ENCODE data around the gene UBE2S.

UBE2S gene

DNA sequence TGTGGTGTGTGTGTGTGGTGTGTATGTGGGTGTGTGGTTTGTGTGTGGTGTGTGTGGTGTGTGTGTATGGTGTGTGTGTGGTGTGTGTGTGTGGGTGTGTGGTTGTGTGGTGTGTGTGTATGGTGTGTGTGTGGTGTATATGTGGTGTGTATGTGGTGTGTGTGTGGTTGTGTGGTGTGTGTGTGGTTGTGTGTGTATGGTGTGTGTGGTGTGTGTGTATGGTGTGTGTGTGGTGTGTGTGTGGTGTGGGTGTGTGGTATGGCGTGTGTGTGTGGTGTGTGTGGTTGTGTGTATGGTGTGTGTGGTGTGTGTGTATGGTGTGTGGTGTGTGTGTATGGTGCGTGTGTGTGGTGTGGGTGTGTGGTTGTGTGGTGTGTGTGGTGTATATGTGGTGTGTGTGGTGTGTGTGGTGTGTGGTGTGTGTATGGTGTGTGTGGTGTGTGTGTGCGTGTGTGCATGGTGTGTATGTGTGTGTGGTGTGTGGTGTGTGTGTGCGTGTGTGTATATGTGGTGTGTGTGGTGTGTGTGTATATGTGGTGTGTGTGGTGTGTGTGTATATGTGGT lies 26.9 kb upstream of the UBE2S start:
- Histone ChIP-seq H3K9me3 (no peaks in the 10 kb centered on the region), H3K4me1 (no peaks in the 10 kb centered on the region), H3K36me3 (no peaks in the 10 kb centered on the region), H3K27me3 (no peaks in the 10 kb centered on the region), H3K4me3 (ENCODE audit: low read depth, low read length) (no peak overlapping the region)
- DNase-seq: no peak
- TF ChIP-seq, protein P1, sequence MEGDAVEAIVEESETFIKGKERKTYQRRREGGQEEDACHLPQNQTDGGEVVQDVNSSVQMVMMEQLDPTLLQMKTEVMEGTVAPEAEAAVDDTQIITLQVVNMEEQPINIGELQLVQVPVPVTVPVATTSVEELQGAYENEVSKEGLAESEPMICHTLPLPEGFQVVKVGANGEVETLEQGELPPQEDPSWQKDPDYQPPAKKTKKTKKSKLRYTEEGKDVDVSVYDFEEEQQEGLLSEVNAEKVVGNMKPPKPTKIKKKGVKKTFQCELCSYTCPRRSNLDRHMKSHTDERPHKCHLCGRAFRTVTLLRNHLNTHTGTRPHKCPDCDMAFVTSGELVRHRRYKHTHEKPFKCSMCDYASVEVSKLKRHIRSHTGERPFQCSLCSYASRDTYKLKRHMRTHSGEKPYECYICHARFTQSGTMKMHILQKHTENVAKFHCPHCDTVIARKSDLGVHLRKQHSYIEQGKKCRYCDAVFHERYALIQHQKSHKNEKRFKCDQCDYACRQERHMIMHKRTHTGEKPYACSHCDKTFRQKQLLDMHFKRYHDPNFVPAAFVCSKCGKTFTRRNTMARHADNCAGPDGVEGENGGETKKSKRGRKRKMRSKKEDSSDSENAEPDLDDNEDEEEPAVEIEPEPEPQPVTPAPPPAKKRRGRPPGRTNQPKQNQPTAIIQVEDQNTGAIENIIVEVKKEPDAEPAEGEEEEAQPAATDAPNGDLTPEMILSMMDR (IDR thresholded peaks at IDR 0.05; ENCODE audit: low read depth, low read length): no peak

DNA sequence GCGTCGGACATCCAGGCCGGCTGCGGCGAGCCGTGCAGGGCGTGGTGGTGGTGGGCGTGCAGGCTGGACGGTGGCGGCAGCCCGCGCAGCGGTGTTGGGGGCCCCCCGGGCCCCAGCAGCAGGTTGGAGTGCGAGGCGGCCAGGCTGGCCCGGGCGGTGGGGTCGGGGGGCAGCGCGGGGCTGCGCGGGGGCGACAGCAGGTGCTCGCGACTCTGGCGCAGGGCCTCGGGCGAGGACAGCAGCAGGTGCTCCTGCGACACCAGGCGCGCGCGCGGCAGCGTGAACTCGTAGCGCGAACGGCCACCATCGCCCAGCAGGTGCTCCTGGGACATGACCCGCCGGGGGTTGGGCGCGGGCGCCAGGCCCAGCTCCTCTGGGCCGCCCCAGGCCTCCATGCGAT lies 25.7 kb upstream of the UBE2S start:
- Histone ChIP-seq H3K36me3 (no peaks in the 10 kb centered on the region), H3K9me3 (no peaks in the 10 kb centered on the region), H3K4me1 (no peaks in the 10 kb centered on the region), H3K4me3 (ENCODE audit: low read depth, low read length) (no peak overlapping the region), H3K27me3 (no peaks in the 10 kb centered on the region; the same call in 1 of the 2 replicates)
- no peak for DNase-seq
- TF ChIP-seq, protein P1 (IDR thresholded peaks at IDR 0.05; ENCODE audit: low read depth, low read length): no peak

DNA sequence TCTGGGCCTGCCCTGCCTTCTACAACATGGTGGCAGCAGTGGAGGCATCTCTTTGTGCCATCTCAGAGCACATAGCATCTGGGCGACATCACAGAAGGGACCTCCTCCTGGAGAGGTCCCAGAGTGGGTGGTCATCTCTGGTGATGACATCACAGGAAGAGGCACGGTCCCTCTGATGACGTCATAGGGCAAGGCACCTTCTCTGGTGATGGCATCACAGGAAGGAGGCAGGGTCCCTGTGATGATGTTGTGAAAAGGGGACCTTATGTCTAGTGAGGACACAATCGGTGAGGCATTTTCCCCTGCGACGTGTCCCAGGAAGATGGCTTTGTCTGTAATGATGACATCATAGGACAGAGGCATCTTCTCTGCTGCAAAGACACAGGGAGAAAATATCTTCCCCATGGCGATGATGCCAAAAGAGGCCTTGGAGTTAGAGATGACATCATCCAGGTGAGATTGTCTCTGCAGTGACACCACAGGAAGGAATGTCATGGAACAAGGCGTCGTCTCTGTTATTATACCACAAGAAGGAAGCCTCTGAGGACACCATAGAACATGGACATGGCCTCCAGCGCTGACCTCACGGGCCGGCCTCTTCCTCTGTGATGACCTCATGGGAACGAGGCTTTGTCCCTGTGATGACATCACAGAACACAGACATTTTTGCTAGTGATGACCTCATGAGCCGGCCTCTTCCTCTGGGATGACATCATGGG lies 24.8 kb upstream of the UBE2S start:
- Histone ChIP-seq H3K9me3 (no peaks in the 10 kb centered on the region), H3K27me3 (no peaks in the 10 kb centered on the region; the same call in 1 of the 2 replicates), H3K36me3 (no peaks in the 10 kb centered on the region), H3K4me1 (no peaks in the 10 kb centered on the region), H3K4me3 (ENCODE audit: low read depth, low read length) (no peak overlapping the region)
- no peak for DNase-seq
- TF ChIP-seq, protein P1 (IDR thresholded peaks at IDR 0.05; ENCODE audit: low read depth, low read length): no peak

DNA sequence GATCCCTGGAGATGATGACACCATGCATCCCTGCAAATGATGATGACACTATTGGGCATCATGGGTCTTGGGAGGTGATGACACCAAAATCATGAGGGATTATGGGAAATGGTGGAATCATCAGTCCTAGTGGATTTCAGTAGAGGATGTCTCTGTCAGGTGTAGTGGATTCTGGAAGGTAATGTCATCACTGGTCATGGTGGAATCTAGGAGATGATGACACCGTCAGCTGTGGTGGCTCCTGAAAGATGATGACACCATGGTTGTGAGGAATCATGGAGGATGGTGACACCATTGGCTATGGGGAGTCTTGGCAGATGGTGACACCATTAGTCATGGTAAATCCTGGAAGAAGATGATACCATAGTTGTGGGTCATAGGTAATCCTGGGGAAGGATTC lies 23.6 kb upstream of the UBE2S start:
- Histone ChIP-seq H3K36me3 (no peaks in the 10 kb centered on the region), H3K27me3 (no peaks in the 10 kb centered on the region; the same call in 1 of the 2 replicates), H3K4me1 (no peaks in the 10 kb centered on the region), H3K4me3 (ENCODE audit: low read depth, low read length) (no peak overlapping the region), H3K9me3 (no peaks in the 10 kb centered on the region)
- DNase-seq: no peak
- TF ChIP-seq, protein P1 (IDR thresholded peaks at IDR 0.05; ENCODE audit: low read depth, low read length): no peak

DNA sequence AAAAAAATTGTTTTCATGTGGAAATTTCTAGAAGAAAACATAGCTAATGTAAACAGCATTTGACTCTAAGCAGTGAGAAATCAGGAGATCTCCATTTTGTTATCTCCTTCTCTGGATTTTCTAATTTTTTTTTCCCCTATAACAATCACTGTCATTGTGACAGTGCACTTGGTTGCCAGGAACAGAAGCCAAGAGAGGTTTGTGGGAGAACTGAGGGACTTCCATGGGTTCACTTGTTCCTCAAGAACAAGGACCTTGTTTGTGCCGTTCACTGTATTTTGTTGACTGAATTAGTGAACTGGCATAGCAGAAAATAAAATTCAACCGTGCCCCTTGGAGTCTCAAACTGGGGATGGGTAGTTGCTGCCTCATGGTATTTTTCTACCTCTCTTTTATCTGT lies 18.5 kb upstream of the UBE2S start:
- Histone ChIP-seq H3K36me3 (no peaks in the 10 kb centered on the region), H3K4me3 (ENCODE audit: low read depth, low read length) (no peak overlapping the region), H3K27me3 (peaks cover 3% of the 10 kb centered on the region; the same call in 1 of the 2 replicates), H3K9me3 (no peaks in the 10 kb centered on the region), H3K4me1 (no peaks in the 10 kb centered on the region)
- TF ChIP-seq, protein P1 (IDR thresholded peaks at IDR 0.05; ENCODE audit: low read depth, low read length): no peak
- DNase-seq: no peak

DNA sequence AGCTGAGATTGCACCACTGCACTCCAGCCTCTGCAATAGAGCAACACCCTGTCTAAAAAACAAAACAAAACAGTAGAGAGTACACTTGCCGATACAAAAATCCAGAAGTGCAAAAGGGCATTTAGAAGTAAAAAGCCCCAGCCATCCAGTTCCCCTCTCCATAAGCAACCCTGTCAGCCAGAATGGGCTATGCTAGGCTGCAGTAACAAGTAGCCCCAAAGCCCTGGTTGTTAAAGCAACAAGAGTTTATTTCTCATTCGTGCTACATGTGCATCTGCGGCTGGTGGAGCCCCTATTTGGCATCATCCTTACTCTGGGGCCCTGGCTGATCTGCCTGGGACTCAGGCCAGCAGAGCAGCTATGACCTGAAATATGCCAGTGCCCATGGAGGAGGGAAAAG lies 16.9 kb upstream of the UBE2S start:
- Histone ChIP-seq H3K4me1 (no peaks in the 10 kb centered on the region), H3K27me3 (peaks cover 3% of the 10 kb centered on the region; the same call in 1 of the 2 replicates), H3K9me3 (no peaks in the 10 kb centered on the region), H3K4me3 (ENCODE audit: low read depth, low read length) (no peak overlapping the region), H3K36me3 (no peaks in the 10 kb centered on the region)
- DNase-seq: no peak
- TF ChIP-seq, protein P1 (IDR thresholded peaks at IDR 0.05; ENCODE audit: low read depth, low read length): no peak
